GM23338 (cell line): Measurements from ENCODE around the gene CDH20. TPM values are rescaled to one million over a fixed set of nuclear protein-coding genes. Genes with fewer than 3 reads are reported as not detected.

Source experiments
- ATAC-seq: fragments of 200-7000 bp; cut with Tn5 transposase; 3 replicates; pipeline ENCODE4 v1.9.1; 2020
- DNase-seq: peaks from one replicate; pipeline ENCODE4 v3.0.0-alpha.2; 2015; ENCODE audit warnings: low spot score
- H2AFZ ChIP-seq: fragments of 200-600 bp; sonication (generic); 2 replicates; pipeline ENCODE4 v1.8.0; 2016; ENCODE audit warnings: antibody characterized with exemption, mild to moderate bottlenecking, moderate library complexity
- H3F3A ChIP-seq: fragments of 200-600 bp; sonication (generic); replicated peaks from 2 replicates; pipeline ENCODE4 v1.8.0; 2017; ENCODE audit warnings: antibody characterized with exemption, mixed run types, low read depth
- H3K27ac ChIP-seq: fragments of 200-600 bp; sonication (generic); 2 replicates; pipeline ENCODE4 v1.6.1; 2016; ENCODE audit warnings: low read depth
- H3K27me3 ChIP-seq: fragments of 200-600 bp; sonication (generic); 2 replicates; pipeline ENCODE4 v1.8.0; 2016; ENCODE audit warnings: mild to moderate bottlenecking, mixed run types, moderate library complexity; ENCODE audit not compliant: insufficient read depth
- H3K36me3 ChIP-seq: fragments of 200-600 bp; sonication (generic); 2 replicates; pipeline ENCODE4 v1.8.0; 2016; ENCODE audit warnings: mild to moderate bottlenecking; ENCODE audit not compliant: insufficient read depth
- H3K4me1 ChIP-seq: fragments of 200-600 bp; sonication (generic); 2 replicates; pipeline ENCODE4 v1.8.0; 2016; ENCODE audit warnings: mild to moderate bottlenecking, moderate library complexity; ENCODE audit not compliant: insufficient read depth
- H3K4me2 ChIP-seq: fragments of 200-600 bp; sonication (generic); 2 replicates; pipeline ENCODE4 v1.7.1; 2017; ENCODE audit warnings: mixed run types
- H3K4me3 ChIP-seq: fragments of 200-600 bp; sonication (generic); 2 replicates; pipeline ENCODE4 v1.6.1; 2016; ENCODE audit warnings: mixed run types
- H3K79me2 ChIP-seq: fragments of 200-600 bp; sonication (generic); replicated peaks from 2 replicates; pipeline ENCODE4 v1.8.0; 2017; ENCODE audit warnings: mild to moderate bottlenecking; ENCODE audit not compliant: insufficient read depth
- H3K9me2 ChIP-seq: fragments of 200-600 bp; sonication (generic); 2 replicates; pipeline ENCODE4 v1.8.0; 2017; ENCODE audit not compliant: insufficient read depth
- H4K20me1 ChIP-seq: fragments of 200-600 bp; sonication (generic); replicated peaks from 2 replicates; pipeline ENCODE4 v1.8.0; 2017; ENCODE audit warnings: mild to moderate bottlenecking; ENCODE audit not compliant: insufficient read depth
- H3K27ac Mint-ChIP-seq: 2 replicates; pipeline ENCODE4 v1.8.0; 2020; ENCODE audit warnings: inconsistent platforms, mild to moderate bottlenecking, moderate library complexity, mixed read lengths
- H3K27me3 Mint-ChIP-seq: 3 replicates; pipeline ENCODE4 v1.8.0; 2022; ENCODE audit warnings: low read depth, mild to moderate bottlenecking, moderate library complexity, mixed read lengths, inconsistent platforms; ENCODE audit not compliant: insufficient read depth, poor library complexity
- H3K36me3 Mint-ChIP-seq: 3 replicates; pipeline ENCODE4 v1.8.0; 2021; ENCODE audit warnings: low read depth, mild to moderate bottlenecking, inconsistent platforms, moderate library complexity, mixed read lengths
- H3K4me1 Mint-ChIP-seq: 3 replicates; pipeline ENCODE4 v1.8.0; 2020; ENCODE audit warnings: mild to moderate bottlenecking, inconsistent platforms, mixed read lengths
- H3K4me3 Mint-ChIP-seq: 3 replicates; pipeline ENCODE4 v1.8.0; 2021; ENCODE audit warnings: moderate library complexity, mild to moderate bottlenecking, inconsistent platforms, mixed read lengths
- H3K9me3 Mint-ChIP-seq: 3 replicates; pipeline ENCODE4 v1.8.0; 2020; ENCODE audit warnings: moderate library complexity, mild to moderate bottlenecking, inconsistent platforms, mixed read lengths
- CREB1 ChIP-seq: fragments of 250-450 bp; sonication (Bioruptor Pico); IDR thresholded peaks from 2 replicates; pipeline ENCODE4 v1.5.0; 2020; ENCODE audit warnings: low read depth, mild to moderate bottlenecking, moderate library complexity
- EZH2 ChIP-seq: fragments of 200-600 bp; sonication (generic); IDR thresholded peaks from one replicate; pipeline ENCODE4 v1.8.0; 2017; ENCODE audit warnings: antibody characterized with exemption, mild to moderate bottlenecking, low read depth; ENCODE audit not compliant: unreplicated experiment
- JUNB ChIP-seq: IDR thresholded peaks from one replicate; pipeline ENCODE4 v1.6.1; 2016; ENCODE audit warnings: antibody characterized with exemption; ENCODE audit not compliant: unreplicated experiment
- NANOG ChIP-seq: IDR thresholded peaks from 2 replicates; pipeline ENCODE4 v1.6.1; 2016; ENCODE audit warnings: antibody characterized with exemption, borderline replicate concordance
- STAT1 ChIP-seq: IDR thresholded peaks from one replicate; pipeline ENCODE4 v1.6.1; 2016; ENCODE audit warnings: antibody characterized with exemption; ENCODE audit not compliant: unreplicated experiment
- ZNF114 ChIP-seq: fragments of 250-450 bp; sonication (Bioruptor Pico); IDR thresholded peaks from 2 replicates; pipeline ENCODE4 v1.5.0; 2020; ENCODE audit warnings: mild to moderate bottlenecking, moderate library complexity
- ZNF331 ChIP-seq: fragments of 250-450 bp; sonication (Bioruptor Pico); IDR thresholded peaks from 2 replicates; pipeline ENCODE4 v1.5.0; 2020; ENCODE audit warnings: low read depth, mild to moderate bottlenecking, moderate library complexity
- polyA plus RNA-seq: library from polyadenylated mRNA; unstranded; fragments of >200 nt; fragmentation: Nextera tagmentation; extraction: Ambion mirVana; gene quantifications from 2 replicates; pipeline ENCODE4 v1.2.1, GENCODE V29; 2016
- total RNA-seq: library from RNA; depleted of rRNA; stranded (reverse); fragments of >200 nt; shearing (Covaris generic); gene quantifications from 2 replicates; pipeline ENCODE4 v1.2.3, GENCODE V29; 2014
- TF ChIP-seq, protein P1 (sequence below): IDR thresholded peaks from one replicate; pipeline ENCODE4 v1.6.1; 2018; ENCODE audit warnings: antibody characterized with exemption; ENCODE audit not compliant: unreplicated experiment
- TF ChIP-seq, protein P2 (sequence below): IDR thresholded peaks from 2 replicates; pipeline ENCODE4 v1.6.1; 2016; ENCODE audit warnings: antibody characterized with exemption
- TF ChIP-seq, protein P3 (sequence below): fragments of 250-450 bp; sonication (Bioruptor Pico); IDR thresholded peaks from 2 replicates; pipeline ENCODE4 v1.5.0; 2020; ENCODE audit warnings: mild to moderate bottlenecking, moderate library complexity

CDH20 gene
- total and polyA plus RNA-seq, 2 experiments from 2014 or later = 1.0 TPM; not detected in 1

DNA sequence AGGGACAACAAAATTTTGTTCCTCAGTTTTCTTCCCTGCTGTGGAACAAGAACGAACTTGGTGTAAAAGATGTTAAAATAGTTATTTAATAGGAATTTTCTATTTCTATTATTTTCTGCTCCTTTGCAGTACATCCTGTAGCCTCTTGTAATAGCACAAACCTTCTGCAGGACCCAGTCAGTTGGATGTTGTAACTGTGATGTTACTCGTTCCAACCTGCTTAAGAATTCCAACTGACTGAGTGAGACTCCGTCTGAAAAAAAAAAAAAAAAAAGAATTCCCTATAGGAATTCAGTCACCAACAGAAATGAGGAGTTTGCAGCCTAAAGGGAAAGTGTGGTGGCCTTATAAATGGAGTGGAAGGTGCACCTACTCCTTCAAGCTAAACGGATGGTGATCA, 46.4 kb upstream of the CDH20 start (continued):
- TF ChIP-seq, protein P1, sequence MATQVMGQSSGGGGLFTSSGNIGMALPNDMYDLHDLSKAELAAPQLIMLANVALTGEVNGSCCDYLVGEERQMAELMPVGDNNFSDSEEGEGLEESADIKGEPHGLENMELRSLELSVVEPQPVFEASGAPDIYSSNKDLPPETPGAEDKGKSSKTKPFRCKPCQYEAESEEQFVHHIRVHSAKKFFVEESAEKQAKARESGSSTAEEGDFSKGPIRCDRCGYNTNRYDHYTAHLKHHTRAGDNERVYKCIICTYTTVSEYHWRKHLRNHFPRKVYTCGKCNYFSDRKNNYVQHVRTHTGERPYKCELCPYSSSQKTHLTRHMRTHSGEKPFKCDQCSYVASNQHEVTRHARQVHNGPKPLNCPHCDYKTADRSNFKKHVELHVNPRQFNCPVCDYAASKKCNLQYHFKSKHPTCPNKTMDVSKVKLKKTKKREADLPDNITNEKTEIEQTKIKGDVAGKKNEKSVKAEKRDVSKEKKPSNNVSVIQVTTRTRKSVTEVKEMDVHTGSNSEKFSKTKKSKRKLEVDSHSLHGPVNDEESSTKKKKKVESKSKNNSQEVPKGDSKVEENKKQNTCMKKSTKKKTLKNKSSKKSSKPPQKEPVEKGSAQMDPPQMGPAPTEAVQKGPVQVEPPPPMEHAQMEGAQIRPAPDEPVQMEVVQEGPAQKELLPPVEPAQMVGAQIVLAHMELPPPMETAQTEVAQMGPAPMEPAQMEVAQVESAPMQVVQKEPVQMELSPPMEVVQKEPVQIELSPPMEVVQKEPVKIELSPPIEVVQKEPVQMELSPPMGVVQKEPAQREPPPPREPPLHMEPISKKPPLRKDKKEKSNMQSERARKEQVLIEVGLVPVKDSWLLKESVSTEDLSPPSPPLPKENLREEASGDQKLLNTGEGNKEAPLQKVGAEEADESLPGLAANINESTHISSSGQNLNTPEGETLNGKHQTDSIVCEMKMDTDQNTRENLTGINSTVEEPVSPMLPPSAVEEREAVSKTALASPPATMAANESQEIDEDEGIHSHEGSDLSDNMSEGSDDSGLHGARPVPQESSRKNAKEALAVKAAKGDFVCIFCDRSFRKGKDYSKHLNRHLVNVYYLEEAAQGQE = no peak
- TF ChIP-seq NANOG = no peak

DNA sequence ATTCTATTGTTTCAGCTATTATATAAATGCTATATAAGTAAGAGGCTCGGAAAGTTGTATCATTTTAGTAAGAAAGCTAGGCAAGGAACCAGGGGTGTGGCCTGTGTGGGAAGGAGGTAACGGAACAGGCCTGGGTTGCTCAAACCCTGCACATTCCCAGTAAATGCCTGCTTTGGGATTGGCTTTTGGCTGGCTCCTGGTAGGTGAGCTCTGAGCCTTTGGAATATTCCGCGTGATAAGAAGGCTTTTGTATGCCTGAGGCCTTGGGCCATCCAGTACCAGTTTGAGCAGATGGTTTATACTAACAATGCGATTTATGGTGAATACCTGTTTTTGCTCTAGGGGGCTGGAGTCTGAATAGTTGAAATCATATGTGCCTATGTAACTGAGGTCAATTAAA, 42.6 kb upstream of the CDH20 start:
- peaks cover 12% of the 10 kb centered on the region for H3K4me1 Mint-ChIP-seq
- no peaks in the 10 kb centered on the region for H3K79me2 ChIP-seq
- DNase-seq = no peak
- no peaks in the 10 kb centered on the region for H3F3A ChIP-seq
- H3K4me2 ChIP-seq = no peak overlapping the region
- no peak overlapping the region for H2AFZ ChIP-seq
- H3K27me3 Mint-ChIP-seq = no peaks in the 10 kb centered on the region
- H3K36me3 ChIP-seq = no peaks in the 10 kb centered on the region
- H3K4me3 ChIP-seq = no peak overlapping the region
- no peaks in the 10 kb centered on the region for H3K9me3 Mint-ChIP-seq
- H3K4me1 ChIP-seq = peaks cover 10% of the 10 kb centered on the region; the same call in 1 of the 2 replicates
- no peaks in the 10 kb centered on the region for H3K9me2 ChIP-seq
- ATAC-seq = no peak
- H3K27ac Mint-ChIP-seq = no peak overlapping the region
- H3K27me3 ChIP-seq = no peaks in the 10 kb centered on the region
- H3K27ac ChIP-seq = no peak overlapping the region
- no peak overlapping the region for H3K4me3 Mint-ChIP-seq
- H4K20me1 ChIP-seq = no peaks in the 10 kb centered on the region
- H3K36me3 Mint-ChIP-seq = no peaks in the 10 kb centered on the region
- TF ChIP-seq ZNF331 (CRISPR knock-in tag) = no peak
- TF ChIP-seq ZNF114 = no peak
- no peak for TF ChIP-seq EZH2
- no peak for TF ChIP-seq CREB1 (CRISPR knock-in tag)
- TF ChIP-seq STAT1 = no peak
- TF ChIP-seq, protein P2, sequence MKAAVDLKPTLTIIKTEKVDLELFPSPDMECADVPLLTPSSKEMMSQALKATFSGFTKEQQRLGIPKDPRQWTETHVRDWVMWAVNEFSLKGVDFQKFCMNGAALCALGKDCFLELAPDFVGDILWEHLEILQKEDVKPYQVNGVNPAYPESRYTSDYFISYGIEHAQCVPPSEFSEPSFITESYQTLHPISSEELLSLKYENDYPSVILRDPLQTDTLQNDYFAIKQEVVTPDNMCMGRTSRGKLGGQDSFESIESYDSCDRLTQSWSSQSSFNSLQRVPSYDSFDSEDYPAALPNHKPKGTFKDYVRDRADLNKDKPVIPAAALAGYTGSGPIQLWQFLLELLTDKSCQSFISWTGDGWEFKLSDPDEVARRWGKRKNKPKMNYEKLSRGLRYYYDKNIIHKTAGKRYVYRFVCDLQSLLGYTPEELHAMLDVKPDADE = no peak
- TF ChIP-seq, protein P1 = no peak
- no peak for TF ChIP-seq JUNB
- TF ChIP-seq, protein P3, sequence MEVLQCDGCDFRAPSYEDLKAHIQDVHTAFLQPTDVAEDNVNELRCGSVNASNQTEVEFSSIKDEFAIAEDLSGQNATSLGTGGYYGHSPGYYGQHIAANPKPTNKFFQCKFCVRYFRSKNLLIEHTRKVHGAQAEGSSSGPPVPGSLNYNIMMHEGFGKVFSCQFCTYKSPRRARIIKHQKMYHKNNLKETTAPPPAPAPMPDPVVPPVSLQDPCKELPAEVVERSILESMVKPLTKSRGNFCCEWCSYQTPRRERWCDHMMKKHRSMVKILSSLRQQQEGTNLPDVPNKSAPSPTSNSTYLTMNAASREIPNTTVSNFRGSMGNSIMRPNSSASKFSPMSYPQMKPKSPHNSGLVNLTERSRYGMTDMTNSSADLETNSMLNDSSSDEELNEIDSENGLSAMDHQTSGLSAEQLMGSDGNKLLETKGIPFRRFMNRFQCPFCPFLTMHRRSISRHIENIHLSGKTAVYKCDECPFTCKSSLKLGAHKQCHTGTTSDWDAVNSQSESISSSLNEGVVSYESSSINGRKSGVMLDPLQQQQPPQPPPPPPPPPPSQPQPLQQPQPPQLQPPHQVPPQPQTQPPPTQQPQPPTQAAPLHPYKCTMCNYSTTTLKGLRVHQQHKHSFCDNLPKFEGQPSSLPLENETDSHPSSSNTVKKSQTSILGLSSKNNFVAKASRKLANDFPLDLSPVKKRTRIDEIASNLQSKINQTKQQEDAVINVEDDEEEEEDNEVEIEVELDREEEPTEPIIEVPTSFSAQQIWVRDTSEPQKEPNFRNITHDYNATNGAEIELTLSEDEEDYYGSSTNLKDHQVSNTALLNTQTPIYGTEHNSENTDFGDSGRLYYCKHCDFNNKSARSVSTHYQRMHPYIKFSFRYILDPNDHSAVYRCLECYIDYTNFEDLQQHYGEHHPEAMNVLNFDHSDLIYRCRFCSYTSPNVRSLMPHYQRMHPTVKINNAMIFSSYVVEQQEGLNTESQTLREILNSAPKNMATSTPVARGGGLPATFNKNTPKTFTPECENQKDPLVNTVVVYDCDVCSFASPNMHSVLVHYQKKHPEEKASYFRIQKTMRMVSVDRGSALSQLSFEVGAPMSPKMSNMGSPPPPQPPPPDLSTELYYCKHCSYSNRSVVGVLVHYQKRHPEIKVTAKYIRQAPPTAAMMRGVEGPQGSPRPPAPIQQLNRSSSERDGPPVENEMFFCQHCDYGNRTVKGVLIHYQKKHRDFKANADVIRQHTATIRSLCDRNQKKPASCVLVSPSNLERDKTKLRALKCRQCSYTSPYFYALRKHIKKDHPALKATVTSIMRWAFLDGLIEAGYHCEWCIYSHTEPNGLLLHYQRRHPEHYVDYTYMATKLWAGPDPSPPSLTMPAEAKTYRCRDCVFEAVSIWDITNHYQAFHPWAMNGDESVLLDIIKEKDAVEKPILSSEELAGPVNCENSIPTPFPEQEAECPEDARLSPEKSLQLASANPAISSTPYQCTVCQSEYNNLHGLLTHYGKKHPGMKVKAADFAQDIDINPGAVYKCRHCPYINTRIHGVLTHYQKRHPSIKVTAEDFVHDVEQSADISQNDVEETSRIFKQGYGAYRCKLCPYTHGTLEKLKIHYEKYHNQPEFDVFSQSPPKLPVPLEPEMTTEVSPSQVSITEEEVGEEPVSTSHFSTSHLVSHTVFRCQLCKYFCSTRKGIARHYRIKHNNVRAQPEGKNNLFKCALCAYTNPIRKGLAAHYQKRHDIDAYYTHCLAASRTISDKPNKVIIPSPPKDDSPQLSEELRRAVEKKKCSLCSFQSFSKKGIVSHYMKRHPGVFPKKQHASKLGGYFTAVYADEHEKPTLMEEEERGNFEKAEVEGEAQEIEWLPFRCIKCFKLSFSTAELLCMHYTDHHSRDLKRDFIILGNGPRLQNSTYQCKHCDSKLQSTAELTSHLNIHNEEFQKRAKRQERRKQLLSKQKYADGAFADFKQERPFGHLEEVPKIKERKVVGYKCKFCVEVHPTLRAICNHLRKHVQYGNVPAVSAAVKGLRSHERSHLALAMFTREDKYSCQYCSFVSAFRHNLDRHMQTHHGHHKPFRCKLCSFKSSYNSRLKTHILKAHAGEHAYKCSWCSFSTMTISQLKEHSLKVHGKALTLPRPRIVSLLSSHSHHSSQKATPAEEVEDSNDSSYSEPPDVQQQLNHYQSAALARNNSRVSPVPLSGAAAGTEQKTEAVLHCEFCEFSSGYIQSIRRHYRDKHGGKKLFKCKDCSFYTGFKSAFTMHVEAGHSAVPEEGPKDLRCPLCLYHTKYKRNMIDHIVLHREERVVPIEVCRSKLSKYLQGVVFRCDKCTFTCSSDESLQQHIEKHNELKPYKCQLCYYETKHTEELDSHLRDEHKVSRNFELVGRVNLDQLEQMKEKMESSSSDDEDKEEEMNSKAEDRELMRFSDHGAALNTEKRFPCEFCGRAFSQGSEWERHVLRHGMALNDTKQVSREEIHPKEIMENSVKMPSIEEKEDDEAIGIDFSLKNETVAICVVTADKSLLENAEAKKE (CRISPR knock-in tag) = no peak
